ENCODE measurements around the gene PLCXD3.

Gene PLCXD3

GRCh38 chr5:41510176-41510831, at the start of gene PLCXD3:
TSS of gene PLCXD3 (minus strand) at chr5:41510601. CDS start at chr5:41510526, 75 bp downstream.
- H3K4me3 ChIP-seq (ENCODE audit: low read depth, low read length) = peak within 1 kb of the TSS; percentile 15; the same call in 1 of the 2 replicates
- DNase-seq (ENCODE audit: low read depth, low spot score) = no peak
- ChIA-PET POLR2A (no interaction called here), CTCF (no interaction called here)
- TF ChIP-seq CTCF (IDR thresholded peaks at IDR 0.05; ENCODE audit: insufficient read depth, low read length, missing control alignments) = no peak

- TF ChIP-seq CTCF (IDR thresholded peaks at IDR 0.05; ENCODE audit: insufficient read depth, low read length, missing control alignments) = no peak
- no peak for DNase-seq (ENCODE audit: low read depth, low spot score)
- CTCF ChIA-PET = no interaction called here
- no peak overlapping the region for H3K4me3 ChIP-seq (ENCODE audit: low read depth, low read length)
- POLR2A ChIA-PET = no interaction called here
Measured at GRCh38 chr5:41559184-41559583, 48.8 kb upstream of the PLCXD3 start.

- no peak for DNase-seq (ENCODE audit: low read depth, low spot score)
- no peak overlapping the region for H3K4me3 ChIP-seq (ENCODE audit: low read depth, low read length)
- TF ChIP-seq CTCF (IDR thresholded peaks at IDR 0.05; ENCODE audit: insufficient read depth, low read length, missing control alignments) = no peak
- POLR2A ChIA-PET = no interaction called here
- CTCF ChIA-PET = no interaction called here
Measured at GRCh38 chr5:41558295-41558694, 47.9 kb upstream of the PLCXD3 start.

GRCh38 chr5:41547991-41548390, 37.6 kb upstream of the PLCXD3 start:
- ChIA-PET POLR2A (no interaction called here), CTCF (no interaction called here)
- TF ChIP-seq CTCF (IDR thresholded peaks at IDR 0.05; ENCODE audit: insufficient read depth, low read length, missing control alignments) = no peak
- no peak overlapping the region for H3K4me3 ChIP-seq (ENCODE audit: low read depth, low read length)
- no peak for DNase-seq (ENCODE audit: low read depth, low spot score)

GRCh38 chr5:41542183-41542582, 31.8 kb upstream of the PLCXD3 start:
- no peak overlapping the region for H3K4me3 ChIP-seq (ENCODE audit: low read depth, low read length)
- CTCF ChIA-PET = no interaction called here
- POLR2A ChIA-PET = no interaction called here
- DNase-seq (ENCODE audit: low read depth, low spot score) = no peak
- TF ChIP-seq CTCF (IDR thresholded peaks at IDR 0.05; ENCODE audit: insufficient read depth, low read length, missing control alignments) = no peak

- no peak overlapping the region for H3K4me3 ChIP-seq (ENCODE audit: low read depth, low read length)
- ChIA-PET CTCF (interaction anchor here (1.3 to 1.5 kb wide), 2 partner anchors 101 to 270 kb away, joined by 3 read pairs; no protein-coding TSS in a partner anchor), POLR2A (no interaction called here)
- no peak for DNase-seq (ENCODE audit: low read depth, low spot score)
- no peak for TF ChIP-seq CTCF (IDR thresholded peaks at IDR 0.05; ENCODE audit: insufficient read depth, low read length, missing control alignments)
Measured at GRCh38 chr5:41539454-41539853, 29.1 kb upstream of the PLCXD3 start.
